ENCODE measurements around the gene FAM221B.

FAM221B gene

GRCh38 chr9:35791297-35791921, 37.1 kb downstream of the FAM221B start, which contains the start of gene NPR2:
Gene NPR2 (plus strand): TSS chr9:35791591. CDS start chr9:35792409, 818 bp downstream.
- DNase-seq (ENCODE audit: low spot score): no peak

- DNase-seq (ENCODE audit: low spot score): peak; percentile 56
Measured at GRCh38 chr9:35790385-35791296, 37.9 kb downstream of the FAM221B start.

GRCh38 chr9:35790025-35790384, 38.5 kb downstream of the FAM221B start:
- DNase-seq (ENCODE audit: low spot score): no peak

GRCh38 chr9:35789541-35789940, 39.0 kb downstream of the FAM221B start:
- DNase-seq (ENCODE audit: low spot score): no peak

GRCh38 chr9:35783418-35783817, 45.1 kb downstream of the FAM221B start:
- no peak for DNase-seq (ENCODE audit: low spot score)

- DNase-seq (ENCODE audit: low spot score): no peak
Measured at GRCh38 chr9:35781066-35781465, 47.5 kb downstream of the FAM221B start.

- DNase-seq (ENCODE audit: low spot score): no peak
Measured at GRCh38 chr9:35778496-35778895, 50.0 kb downstream of the FAM221B start.

- DNase-seq (ENCODE audit: low spot score): no peak
Measured at GRCh38 chr9:35776018-35776417, 52.5 kb downstream of the FAM221B start.

GRCh38 chr9:35774907-35775635, 53.5 kb downstream of the FAM221B start:
- DNase-seq (ENCODE audit: low spot score): no peak

GRCh38 chr9:35771943-35772342, 56.6 kb downstream of the FAM221B start:
- no peak for DNase-seq (ENCODE audit: low spot score)

- DNase-seq (ENCODE audit: low spot score): no peak
Measured at GRCh38 chr9:35771534-35771933, 57.0 kb downstream of the FAM221B start.

GRCh38 chr9:35771075-35771433, 57.5 kb downstream of the FAM221B start:
- no peak for DNase-seq (ENCODE audit: low spot score)

- no peak for DNase-seq (ENCODE audit: low spot score)
Measured at GRCh38 chr9:35769763-35770162, 58.8 kb downstream of the FAM221B start.

GRCh38 chr9:35767458-35767857, 61.1 kb downstream of the FAM221B start:
- DNase-seq (ENCODE audit: low spot score): no peak

- no peak for DNase-seq (ENCODE audit: low spot score)
Measured at GRCh38 chr9:35766997-35767396, 61.5 kb downstream of the FAM221B start.

Measured in SW480 (cell line).